SK-N-SH treated with all-trans-retinoic acid at 6 μM for 48 hours (cell line): Measurements from ENCODE around the gene RALB.

ENCODE experiments used
- ATAC-seq: fragments of 200-7000 bp; cut with Tn5 transposase; 3 replicates; pipeline ENCODE4 v1.9.1; 2020; ENCODE audit warnings: mild to moderate bottlenecking, moderate library complexity
- ARNTL ChIP-seq: fragments of 450-650 bp; formaldehyde crosslinking; IDR thresholded peaks from 2 replicates; pipeline ENCODE4 v1.5.0; 2020; ENCODE audit warnings: low read depth, mild to moderate bottlenecking, moderate library complexity, borderline replicate concordance
- BACH2 ChIP-seq: fragments of 250-450 bp; sonication (Bioruptor Pico); IDR thresholded peaks from 2 replicates; pipeline ENCODE4 v1.9.0; 2021; ENCODE audit warnings: mild to moderate bottlenecking, borderline replicate concordance
- CSDC2 ChIP-seq: fragments of 250-450 bp; sonication (Bioruptor Pico); IDR thresholded peaks from 2 replicates; pipeline ENCODE4 v1.5.0; 2020; ENCODE audit warnings: mild to moderate bottlenecking, moderate library complexity
- CSRNP3 ChIP-seq: fragments of 250-450 bp; sonication (Bioruptor Pico); IDR thresholded peaks from 2 replicates; pipeline ENCODE4 v1.5.1; 2021; ENCODE audit warnings: mild to moderate bottlenecking, moderate library complexity
- ESRRG ChIP-seq: fragments of 250-450 bp; sonication (Bioruptor Pico); IDR thresholded peaks from 2 replicates; pipeline ENCODE4 v1.6.1; 2021; ENCODE audit warnings: mild to moderate bottlenecking
- GLIS3 ChIP-seq: fragments of 250-450 bp; sonication (Bioruptor Pico); IDR thresholded peaks from 2 replicates; pipeline ENCODE4 v1.5.0; 2020; ENCODE audit warnings: mild to moderate bottlenecking, moderate library complexity
- ISL1 ChIP-seq: fragments of 250-450 bp; sonication (Bioruptor Pico); IDR thresholded peaks from 2 replicates; pipeline ENCODE4 v2.1.2; 2022; ENCODE audit warnings: mild to moderate bottlenecking, moderate library complexity
- OSR1 ChIP-seq: fragments of 250-450 bp; sonication (Bioruptor Pico); IDR thresholded peaks from 2 replicates; pipeline ENCODE4 v1.8.0; 2022; ENCODE audit warnings: moderate library complexity, mild to moderate bottlenecking, inconsistent platforms
- POU6F1 ChIP-seq: fragments of 250-450 bp; sonication (Bioruptor Pico); IDR thresholded peaks from 2 replicates; pipeline ENCODE4 v1.8.0; 2021; ENCODE audit warnings: low read depth, mild to moderate bottlenecking, moderate library complexity, borderline replicate concordance
- SNAI2 ChIP-seq: fragments of 250-450 bp; sonication (Bioruptor Pico); IDR thresholded peaks from 2 replicates; pipeline ENCODE4 v1.5.0; 2020; ENCODE audit warnings: mild to moderate bottlenecking, moderate library complexity
- TCF4 ChIP-seq: fragments of 250-450 bp; sonication (Bioruptor Pico); IDR thresholded peaks from 2 replicates; pipeline ENCODE4 v1.8.0; 2021; ENCODE audit warnings: mild to moderate bottlenecking, moderate library complexity, borderline replicate concordance
- TOX ChIP-seq: fragments of 250-450 bp; sonication (Bioruptor Pico); IDR thresholded peaks from 2 replicates; pipeline ENCODE4 v1.8.0; 2021; ENCODE audit warnings: mild to moderate bottlenecking, moderate library complexity, borderline replicate concordance
- ZC3H10 ChIP-seq: fragments of 250-450 bp; sonication (Bioruptor Pico); IDR thresholded peaks from 2 replicates; pipeline ENCODE4 v1.5.1; 2021; ENCODE audit warnings: mild to moderate bottlenecking, moderate library complexity
- ZFP3 ChIP-seq: fragments of 250-450 bp; sonication (Bioruptor Pico); IDR thresholded peaks from 2 replicates; pipeline ENCODE4 v1.5.0; 2020; ENCODE audit warnings: mild to moderate bottlenecking, moderate library complexity
- ZFP30 ChIP-seq: fragments of 450-650 bp; formaldehyde crosslinking; IDR thresholded peaks from 2 replicates; pipeline ENCODE4 v1.5.0; 2022; ENCODE audit warnings: mild to moderate bottlenecking, moderate library complexity
- ZNF565 ChIP-seq: fragments of 450-650 bp; formaldehyde crosslinking; conservative IDR thresholded peaks from 2 replicates; pipeline ENCODE4 v1.5.0; 2020; ENCODE audit warnings: low read depth, mild to moderate bottlenecking, moderate library complexity
- ZNF70 ChIP-seq: fragments of 450-650 bp; formaldehyde crosslinking; IDR thresholded peaks from 2 replicates; pipeline ENCODE4 v1.5.0; 2020; ENCODE audit warnings: mild to moderate bottlenecking, moderate library complexity
- TF ChIP-seq, protein P1 (sequence below): fragments of 250-450 bp; sonication (Bioruptor Pico); IDR thresholded peaks from 2 replicates; pipeline ENCODE4 v1.5.0; 2020; ENCODE audit warnings: mild to moderate bottlenecking, moderate library complexity
- TF ChIP-seq, protein P2 (sequence below): fragments of 250-450 bp; sonication (Bioruptor Pico); IDR thresholded peaks from 2 replicates; pipeline ENCODE4 v1.5.1; 2020; ENCODE audit warnings: low read depth, mild to moderate bottlenecking, moderate library complexity
- TF ChIP-seq, protein P3 (sequence below): fragments of 250-450 bp; sonication (Bioruptor Pico); IDR thresholded peaks from 2 replicates; pipeline ENCODE4 v1.8.0; 2020; ENCODE audit warnings: mild to moderate bottlenecking, moderate library complexity, borderline replicate concordance

RALB gene

GRCh38 chr2:120219766-120220165 is 32.9 kb upstream of the RALB start:
- ATAC-seq: no peak

GRCh38 chr2:120220756-120221155 is 31.9 kb upstream of the RALB start:
- no peak for ATAC-seq
- TF ChIP-seq ZFP3 (CRISPR knock-in tag): no peak
- TF ChIP-seq ZNF565 (CRISPR knock-in tag): no peak
- no peak for TF ChIP-seq CSDC2 (CRISPR knock-in tag)
- TF ChIP-seq OSR1 (CRISPR knock-in tag): no peak
- no peak for TF ChIP-seq SNAI2 (CRISPR knock-in tag)
- TF ChIP-seq, protein P1, sequence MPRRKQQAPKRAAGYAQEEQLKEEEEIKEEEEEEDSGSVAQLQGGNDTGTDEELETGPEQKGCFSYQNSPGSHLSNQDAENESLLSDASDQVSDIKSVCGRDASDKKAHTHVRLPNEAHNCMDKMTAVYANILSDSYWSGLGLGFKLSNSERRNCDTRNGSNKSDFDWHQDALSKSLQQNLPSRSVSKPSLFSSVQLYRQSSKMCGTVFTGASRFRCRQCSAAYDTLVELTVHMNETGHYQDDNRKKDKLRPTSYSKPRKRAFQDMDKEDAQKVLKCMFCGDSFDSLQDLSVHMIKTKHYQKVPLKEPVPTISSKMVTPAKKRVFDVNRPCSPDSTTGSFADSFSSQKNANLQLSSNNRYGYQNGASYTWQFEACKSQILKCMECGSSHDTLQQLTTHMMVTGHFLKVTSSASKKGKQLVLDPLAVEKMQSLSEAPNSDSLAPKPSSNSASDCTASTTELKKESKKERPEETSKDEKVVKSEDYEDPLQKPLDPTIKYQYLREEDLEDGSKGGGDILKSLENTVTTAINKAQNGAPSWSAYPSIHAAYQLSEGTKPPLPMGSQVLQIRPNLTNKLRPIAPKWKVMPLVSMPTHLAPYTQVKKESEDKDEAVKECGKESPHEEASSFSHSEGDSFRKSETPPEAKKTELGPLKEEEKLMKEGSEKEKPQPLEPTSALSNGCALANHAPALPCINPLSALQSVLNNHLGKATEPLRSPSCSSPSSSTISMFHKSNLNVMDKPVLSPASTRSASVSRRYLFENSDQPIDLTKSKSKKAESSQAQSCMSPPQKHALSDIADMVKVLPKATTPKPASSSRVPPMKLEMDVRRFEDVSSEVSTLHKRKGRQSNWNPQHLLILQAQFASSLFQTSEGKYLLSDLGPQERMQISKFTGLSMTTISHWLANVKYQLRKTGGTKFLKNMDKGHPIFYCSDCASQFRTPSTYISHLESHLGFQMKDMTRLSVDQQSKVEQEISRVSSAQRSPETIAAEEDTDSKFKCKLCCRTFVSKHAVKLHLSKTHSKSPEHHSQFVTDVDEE (CRISPR knock-in tag): no peak
- TF ChIP-seq ZC3H10 (CRISPR knock-in tag): no peak
- no peak for TF ChIP-seq TOX
- TF ChIP-seq, protein P2, sequence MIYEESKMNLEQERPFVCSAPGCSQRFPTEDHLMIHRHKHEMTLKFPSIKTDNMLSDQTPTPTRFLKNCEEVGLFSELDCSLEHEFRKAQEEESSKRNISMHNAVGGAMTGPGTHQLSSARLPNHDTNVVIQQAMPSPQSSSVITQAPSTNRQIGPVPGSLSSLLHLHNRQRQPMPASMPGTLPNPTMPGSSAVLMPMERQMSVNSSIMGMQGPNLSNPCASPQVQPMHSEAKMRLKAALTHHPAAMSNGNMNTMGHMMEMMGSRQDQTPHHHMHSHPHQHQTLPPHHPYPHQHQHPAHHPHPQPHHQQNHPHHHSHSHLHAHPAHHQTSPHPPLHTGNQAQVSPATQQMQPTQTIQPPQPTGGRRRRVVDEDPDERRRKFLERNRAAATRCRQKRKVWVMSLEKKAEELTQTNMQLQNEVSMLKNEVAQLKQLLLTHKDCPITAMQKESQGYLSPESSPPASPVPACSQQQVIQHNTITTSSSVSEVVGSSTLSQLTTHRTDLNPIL (CRISPR knock-in tag): no peak

More at GRCh38 chr2:120219766-120220165, 32.9 kb upstream of the RALB start:
- no peak for TF ChIP-seq TCF4 (CRISPR knock-in tag)
- no peak for TF ChIP-seq ISL1 (CRISPR knock-in tag)
- no peak for TF ChIP-seq POU6F1 (CRISPR knock-in tag)
- TF ChIP-seq CSRNP3 (CRISPR knock-in tag): no peak
- TF ChIP-seq, protein P2 (CRISPR knock-in tag): no peak
- no peak for TF ChIP-seq ZFP30 (CRISPR knock-in tag)
- TF ChIP-seq BACH2: no peak
- no peak for TF ChIP-seq ARNTL (CRISPR knock-in tag)
- no peak for TF ChIP-seq ESRRG (CRISPR knock-in tag)
- TF ChIP-seq, protein P3, sequence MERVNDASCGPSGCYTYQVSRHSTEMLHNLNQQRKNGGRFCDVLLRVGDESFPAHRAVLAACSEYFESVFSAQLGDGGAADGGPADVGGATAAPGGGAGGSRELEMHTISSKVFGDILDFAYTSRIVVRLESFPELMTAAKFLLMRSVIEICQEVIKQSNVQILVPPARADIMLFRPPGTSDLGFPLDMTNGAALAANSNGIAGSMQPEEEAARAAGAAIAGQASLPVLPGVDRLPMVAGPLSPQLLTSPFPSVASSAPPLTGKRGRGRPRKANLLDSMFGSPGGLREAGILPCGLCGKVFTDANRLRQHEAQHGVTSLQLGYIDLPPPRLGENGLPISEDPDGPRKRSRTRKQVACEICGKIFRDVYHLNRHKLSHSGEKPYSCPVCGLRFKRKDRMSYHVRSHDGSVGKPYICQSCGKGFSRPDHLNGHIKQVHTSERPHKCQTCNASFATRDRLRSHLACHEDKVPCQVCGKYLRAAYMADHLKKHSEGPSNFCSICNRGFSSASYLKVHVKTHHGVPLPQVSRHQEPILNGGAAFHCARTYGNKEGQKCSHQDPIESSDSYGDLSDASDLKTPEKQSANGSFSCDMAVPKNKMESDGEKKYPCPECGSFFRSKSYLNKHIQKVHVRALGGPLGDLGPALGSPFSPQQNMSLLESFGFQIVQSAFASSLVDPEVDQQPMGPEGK (CRISPR knock-in tag): no peak
- no peak for TF ChIP-seq ZNF565 (CRISPR knock-in tag)

GRCh38 chr2:120221616-120222015 is 31.0 kb upstream of the RALB start:
- ATAC-seq: no peak
- TF ChIP-seq CSRNP3 (CRISPR knock-in tag) (no peak), ZC3H10 (CRISPR knock-in tag) (no peak), ZNF565 (CRISPR knock-in tag) (no peak), TOX (no peak), GLIS3 (CRISPR knock-in tag) (no peak), ARNTL (CRISPR knock-in tag) (no peak), POU6F1 (CRISPR knock-in tag) (no peak), ESRRG (CRISPR knock-in tag) (no peak), ZFP3 (CRISPR knock-in tag) (no peak), ZNF70 (no peak)
- TF ChIP-seq, protein P2 (CRISPR knock-in tag): no peak
